Peyer's patch (tissue), 4 donors: ENCODE measurements around the gene SCAI.

Source experiments
- CTCF ChIP-seq, 6 experiments: fragments of 450-650 bp in 4 of 6; fragments of 200-600 bp in 2 of 6; sonication (generic) in 1 of 6; IDR thresholded peaks; one replicate each; pipeline ENCODE4 v1.5.1; 2017 to 2019; ENCODE audit warnings: antibody characterized with exemption in 6 of 6, mild to moderate bottlenecking in 3 of 6, moderate library complexity in 1 of 6
- POLR2A ChIP-seq, 2 donors: fragments of 450-650 bp; IDR thresholded peaks; one replicate each; pipeline ENCODE4 v1.5.1; 2017; ENCODE audit warnings: antibody characterized with exemption in 2 of 2, mild to moderate bottlenecking in 2 of 2, moderate library complexity in 2 of 2

- TF ChIP-seq CTCF (IDR thresholded peaks at IDR 0.05) (no peak), POLR2A (IDR thresholded peaks at IDR 0.05) (no peak)
These were observed 8.4 kb downstream of the SCAI start for GRCh38 chr9:125134976-125135375.
